ENCODE data around the gene RPL38.

- TF ChIP-seq POLR2AphosphoS5 (IDR thresholded peaks at IDR 0.05; ENCODE audit: low read depth): no peak
- TF ChIP-seq, protein P1, sequence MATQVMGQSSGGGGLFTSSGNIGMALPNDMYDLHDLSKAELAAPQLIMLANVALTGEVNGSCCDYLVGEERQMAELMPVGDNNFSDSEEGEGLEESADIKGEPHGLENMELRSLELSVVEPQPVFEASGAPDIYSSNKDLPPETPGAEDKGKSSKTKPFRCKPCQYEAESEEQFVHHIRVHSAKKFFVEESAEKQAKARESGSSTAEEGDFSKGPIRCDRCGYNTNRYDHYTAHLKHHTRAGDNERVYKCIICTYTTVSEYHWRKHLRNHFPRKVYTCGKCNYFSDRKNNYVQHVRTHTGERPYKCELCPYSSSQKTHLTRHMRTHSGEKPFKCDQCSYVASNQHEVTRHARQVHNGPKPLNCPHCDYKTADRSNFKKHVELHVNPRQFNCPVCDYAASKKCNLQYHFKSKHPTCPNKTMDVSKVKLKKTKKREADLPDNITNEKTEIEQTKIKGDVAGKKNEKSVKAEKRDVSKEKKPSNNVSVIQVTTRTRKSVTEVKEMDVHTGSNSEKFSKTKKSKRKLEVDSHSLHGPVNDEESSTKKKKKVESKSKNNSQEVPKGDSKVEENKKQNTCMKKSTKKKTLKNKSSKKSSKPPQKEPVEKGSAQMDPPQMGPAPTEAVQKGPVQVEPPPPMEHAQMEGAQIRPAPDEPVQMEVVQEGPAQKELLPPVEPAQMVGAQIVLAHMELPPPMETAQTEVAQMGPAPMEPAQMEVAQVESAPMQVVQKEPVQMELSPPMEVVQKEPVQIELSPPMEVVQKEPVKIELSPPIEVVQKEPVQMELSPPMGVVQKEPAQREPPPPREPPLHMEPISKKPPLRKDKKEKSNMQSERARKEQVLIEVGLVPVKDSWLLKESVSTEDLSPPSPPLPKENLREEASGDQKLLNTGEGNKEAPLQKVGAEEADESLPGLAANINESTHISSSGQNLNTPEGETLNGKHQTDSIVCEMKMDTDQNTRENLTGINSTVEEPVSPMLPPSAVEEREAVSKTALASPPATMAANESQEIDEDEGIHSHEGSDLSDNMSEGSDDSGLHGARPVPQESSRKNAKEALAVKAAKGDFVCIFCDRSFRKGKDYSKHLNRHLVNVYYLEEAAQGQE (IDR thresholded peaks at IDR 0.05; ENCODE audit: insufficient replicate concordance, low read depth): no peak
- TF ChIP-seq, protein P2, sequence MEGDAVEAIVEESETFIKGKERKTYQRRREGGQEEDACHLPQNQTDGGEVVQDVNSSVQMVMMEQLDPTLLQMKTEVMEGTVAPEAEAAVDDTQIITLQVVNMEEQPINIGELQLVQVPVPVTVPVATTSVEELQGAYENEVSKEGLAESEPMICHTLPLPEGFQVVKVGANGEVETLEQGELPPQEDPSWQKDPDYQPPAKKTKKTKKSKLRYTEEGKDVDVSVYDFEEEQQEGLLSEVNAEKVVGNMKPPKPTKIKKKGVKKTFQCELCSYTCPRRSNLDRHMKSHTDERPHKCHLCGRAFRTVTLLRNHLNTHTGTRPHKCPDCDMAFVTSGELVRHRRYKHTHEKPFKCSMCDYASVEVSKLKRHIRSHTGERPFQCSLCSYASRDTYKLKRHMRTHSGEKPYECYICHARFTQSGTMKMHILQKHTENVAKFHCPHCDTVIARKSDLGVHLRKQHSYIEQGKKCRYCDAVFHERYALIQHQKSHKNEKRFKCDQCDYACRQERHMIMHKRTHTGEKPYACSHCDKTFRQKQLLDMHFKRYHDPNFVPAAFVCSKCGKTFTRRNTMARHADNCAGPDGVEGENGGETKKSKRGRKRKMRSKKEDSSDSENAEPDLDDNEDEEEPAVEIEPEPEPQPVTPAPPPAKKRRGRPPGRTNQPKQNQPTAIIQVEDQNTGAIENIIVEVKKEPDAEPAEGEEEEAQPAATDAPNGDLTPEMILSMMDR (IDR thresholded peaks at IDR 0.05; ENCODE audit: insufficient read depth, low read length): no peak
Measured at GRCh38 chr17:74217037-74217730, 13.7 kb downstream of the RPL38 start.

Measured in HL-60 (cell line).